ENCODE data around the gene FLAD1. TPM values are rescaled to one million over a fixed set of nuclear protein-coding genes. Genes with fewer than 3 reads are reported as not detected.
A peak's percentile ranks its signal among the peaks of the same experiment; 100 is the strongest.
"Not testable (repeated sequence)": the region's sequence is repeated elsewhere in the genome, so short reads cannot be mapped to it uniquely, and the experiment has no call there.

The FLAD1 gene
- total RNA-seq, 1 experiment from 2014 or later, result 97.0 TPM

GRCh38 chr1:154983776-154984466 is 777 bp downstream of the FLAD1 start:
- Histone ChIP-seq H2BK12ac (ENCODE audit: insufficient read length, low read depth, low read length) (no peak overlapping the region), H3K23ac (ENCODE audit: insufficient read length, low read depth, low read length) (no peak overlapping the region), H3K79me1 (ENCODE audit: insufficient read depth, low read depth, low read length, poor library complexity, severe bottlenecking) (peaks cover 2% of the 10 kb centered on the region), H4K20me1 (ENCODE audit: control insufficient read depth, insufficient read depth, insufficient read length) (no peaks in the 10 kb centered on the region), H2AK5ac (ENCODE audit: insufficient read length, low read length) (no peak overlapping the region), H3K9ac (ENCODE audit: extremely low read depth, insufficient read length, low read length) (peak overlapping the region; percentile 97), H3K9me3 (ENCODE audit: control insufficient read depth, low read depth, low read length) (no peaks in the 10 kb centered on the region), H4K8ac (replicated peaks; ENCODE audit: insufficient read length, low read depth, low read length) (no peak overlapping the region), H2AFZ (ENCODE audit: low read length) (no peak overlapping the region), H2BK20ac (ENCODE audit: low read depth, low read length, poor library complexity, severe bottlenecking) (no peak overlapping the region), H4K91ac (ENCODE audit: insufficient read length, low read depth, low read length) (no peak overlapping the region), H2BK15ac (ENCODE audit: low read depth, low read length) (no peak overlapping the region), H3K4me1 (ENCODE audit: insufficient read depth, low read length) (no peaks in the 10 kb centered on the region), H3K23me2 (ENCODE audit: insufficient read length, low read depth, low read length, poor library complexity, severe bottlenecking) (peaks cover 8% of the 10 kb centered on the region), H3K56ac (ENCODE audit: insufficient read length, low read depth, low read length) (no peak overlapping the region), H3K27me3 (ENCODE audit: insufficient read depth, low read length) (no peaks in the 10 kb centered on the region), H3K4me2 (ENCODE audit: insufficient read depth, insufficient read length, low read length) (peak overlapping the region; percentile 86), H3T11ph (ENCODE audit: low read length) (no peak overlapping the region), H3K14ac (ENCODE audit: insufficient read depth, low read length) (peak overlapping the region; percentile 52), H4K5ac (ENCODE audit: insufficient read length, low read depth, low read length) (no peak overlapping the region), H3K27ac (ENCODE audit: insufficient read length, low read depth, low read length) (no peak overlapping the region), H3K4ac (ENCODE audit: low read depth, low read length) (no peak overlapping the region), H3K79me2 (ENCODE audit: insufficient read depth, low read length) (peaks cover 9% of the 10 kb centered on the region; the same call in 1 of the 2 replicates), H3K18ac (ENCODE audit: insufficient read length, low read depth, low read length) (peak overlapping the region; percentile 41), H2BK120ac (ENCODE audit: low read depth, low read length, poor library complexity, severe bottlenecking) (no peak overlapping the region), H2BK5ac (ENCODE audit: insufficient read length, low read length) (no peak overlapping the region)
- no CpG with 5 or more reads among the region's 17 CpGs for WGBS (ENCODE audit: extremely low coverage, insufficient read length, low lambda C conversion rate)
- H3K4me1 Mint-ChIP-seq, result peaks cover 8 to 9% of the 10 kb centered on the region in 2 experiments; a peak in 3 of 4 replicates
- no peak for TF ChIP-seq CTCF (conservative IDR thresholded peaks at IDR 0.05)
- DNase-seq, result no peak
- no peaks in the 10 kb centered on the region for H3K27me3 Mint-ChIP-seq (ENCODE audit: low read depth)
- no peak overlapping the region for H3K4me3 Mint-ChIP-seq
- peaks cover 39 to 63% (median 52%) of the 10 kb centered on the region in 3 experiments for H3K36me3 Mint-ChIP-seq (ENCODE audit: insufficient read depth in 1 of 3, low read depth in 3 of 3)
- no peak overlapping the region for H3K27ac Mint-ChIP-seq
- H3K9me3 Mint-ChIP-seq, result no peaks in the 10 kb centered on the region

GRCh38 chr1:154986736-154987135 is 3.6 kb downstream of the FLAD1 start:
- H2BK15ac ChIP-seq (ENCODE audit: low read depth, low read length); H4K91ac ChIP-seq (ENCODE audit: insufficient read length, low read depth, low read length); H3K4me2 ChIP-seq (ENCODE audit: insufficient read depth, insufficient read length, low read length); H3K9me3 ChIP-seq (ENCODE audit: control insufficient read depth, low read depth, low read length); H4K8ac ChIP-seq (replicated peaks; ENCODE audit: insufficient read length, low read depth, low read length); H3K56ac ChIP-seq (ENCODE audit: insufficient read length, low read depth, low read length); H3K4me3 Mint-ChIP-seq; H3K23me2 ChIP-seq (ENCODE audit: insufficient read length, low read depth, low read length, poor library complexity, severe bottlenecking); H3K23ac ChIP-seq (ENCODE audit: insufficient read length, low read depth, low read length); H3K18ac ChIP-seq (ENCODE audit: insufficient read length, low read depth, low read length); H2BK120ac ChIP-seq (ENCODE audit: low read depth, low read length, poor library complexity, severe bottlenecking); H3K9ac ChIP-seq (ENCODE audit: extremely low read depth, insufficient read length, low read length); H4K20me1 ChIP-seq (ENCODE audit: control insufficient read depth, insufficient read depth, insufficient read length); H3K14ac ChIP-seq (ENCODE audit: insufficient read depth, low read length); H2AK5ac ChIP-seq (ENCODE audit: insufficient read length, low read length); H3K79me2 ChIP-seq (ENCODE audit: insufficient read depth, low read length); H2BK5ac ChIP-seq (ENCODE audit: insufficient read length, low read length); H3K4me1 ChIP-seq (ENCODE audit: insufficient read depth, low read length); H2AFZ ChIP-seq (ENCODE audit: low read length); H3K27ac ChIP-seq (ENCODE audit: insufficient read length, low read depth, low read length); H3T11ph ChIP-seq (ENCODE audit: low read length); H3K9me3 Mint-ChIP-seq; H2BK20ac ChIP-seq (ENCODE audit: low read depth, low read length, poor library complexity, severe bottlenecking); H3K27ac Mint-ChIP-seq; H4K5ac ChIP-seq (ENCODE audit: insufficient read length, low read depth, low read length); H3K27me3 Mint-ChIP-seq (ENCODE audit: low read depth); DNase-seq; H2BK12ac ChIP-seq (ENCODE audit: insufficient read length, low read depth, low read length); H3K79me1 ChIP-seq (ENCODE audit: insufficient read depth, low read depth, low read length, poor library complexity, severe bottlenecking); H3K27me3 ChIP-seq (ENCODE audit: insufficient read depth, low read length); H3K4ac ChIP-seq (ENCODE audit: low read depth, low read length): not testable (repeated sequence)
- no CpG with 5 or more reads among the region's 4 CpGs for WGBS (ENCODE audit: extremely low coverage, insufficient read length, low lambda C conversion rate)
- Mint-ChIP-seq H3K4me1 (peaks cover 8 to 12% of the 10 kb centered on the region in 2 experiments; a peak in 3 of 4 replicates), H3K36me3 (ENCODE audit: insufficient read depth in 1 of 3, low read depth in 3 of 3) (peaks cover 36 to 61% (median 47%) of the 10 kb centered on the region in 3 experiments)

All from H9 (cell line).